Prostate gland (tissue), 2 donors: ENCODE results near the gene RPUSD3. TPM values are rescaled to one million over a fixed set of nuclear protein-coding genes. Genes with fewer than 3 reads are reported as not detected.

Experiments used
- DNase-seq: peaks from one replicate; pipeline ENCODE4 v3.0.0-alpha.2; 2019; ENCODE audit warnings: low spot score
- H3K27ac ChIP-seq, 2 donors: fragments of 200-600 bp; sonication (generic); 2 replicates each; pipeline ENCODE4 v1.5.1; 2017 to 2019
- H3K27me3 ChIP-seq: fragments of 200-600 bp; sonication (generic); replicated peaks from 2 replicates; pipeline ENCODE4 v1.5.1; 2019; ENCODE audit not compliant: insufficient read depth
- H3K36me3 ChIP-seq, 2 donors: fragments of 200-600 bp; sonication (generic); 1 replicate in 1 of 2; 2 replicates in 1 of 2; pipeline versions ENCODE4 v1.5.1 to v1.8.1; 2017 to 2019
- H3K4me1 ChIP-seq: fragments of 200-600 bp; sonication (generic); replicated peaks from 2 replicates; pipeline ENCODE4 v1.5.1; 2019
- H3K4me3 ChIP-seq, 2 donors: fragments of 200-600 bp; sonication (generic); 2 replicates each; pipeline ENCODE4 v1.5.1; 2017 to 2019
- H3K9me3 ChIP-seq: fragments of 200-600 bp; sonication (generic); 2 replicates; pipeline ENCODE4 v1.5.1; 2017
- CTCF ChIP-seq, 4 experiments: fragments of 200-600 bp in 2 of 4; fragments of 450-650 bp in 2 of 4; sonication (generic) in 2 of 4; IDR thresholded peaks; 1 replicate in 3 of 4; 2 replicates in 1 of 4; pipeline ENCODE4 v1.5.1; 2016 to 2019; ENCODE audit warnings: antibody characterized with exemption in 4 of 4, mild to moderate bottlenecking in 2 of 4, moderate library complexity in 2 of 4
- POLR2A ChIP-seq: fragments of 450-650 bp; IDR thresholded peaks from one replicate; pipeline ENCODE4 v1.6.1; 2016; ENCODE audit warnings: antibody characterized with exemption, mild to moderate bottlenecking
- POLR2AphosphoS5 ChIP-seq: sonication (generic); formaldehyde crosslinking; IDR thresholded peaks from one replicate; pipeline ENCODE4 v1.6.1; 2017; ENCODE audit warnings: antibody characterized with exemption
- WGBS: methylation state at CpG from one replicate; pipeline ENCODE4 v1.1.5; 2018; 5-methylcytosine and 5-hydroxymethylcytosine counted together
- intact Hi-C: fragments of 100-400 bp; cut with DNase I; formaldehyde crosslinking; loops from one replicate; pipeline ENCODE4 v1.14.2; 2022
- total RNA-seq, 2 donors: library from RNA; depleted of rRNA; stranded (reverse); fragments of >200 nt; gene quantifications; one replicate each; pipeline ENCODE4 v1.1.0, GENCODE V29; 2016

Gene RPUSD3
- total RNA-seq, 2 donors from 2014 or later, result 40.9 to 44.6 TPM

DNA sequence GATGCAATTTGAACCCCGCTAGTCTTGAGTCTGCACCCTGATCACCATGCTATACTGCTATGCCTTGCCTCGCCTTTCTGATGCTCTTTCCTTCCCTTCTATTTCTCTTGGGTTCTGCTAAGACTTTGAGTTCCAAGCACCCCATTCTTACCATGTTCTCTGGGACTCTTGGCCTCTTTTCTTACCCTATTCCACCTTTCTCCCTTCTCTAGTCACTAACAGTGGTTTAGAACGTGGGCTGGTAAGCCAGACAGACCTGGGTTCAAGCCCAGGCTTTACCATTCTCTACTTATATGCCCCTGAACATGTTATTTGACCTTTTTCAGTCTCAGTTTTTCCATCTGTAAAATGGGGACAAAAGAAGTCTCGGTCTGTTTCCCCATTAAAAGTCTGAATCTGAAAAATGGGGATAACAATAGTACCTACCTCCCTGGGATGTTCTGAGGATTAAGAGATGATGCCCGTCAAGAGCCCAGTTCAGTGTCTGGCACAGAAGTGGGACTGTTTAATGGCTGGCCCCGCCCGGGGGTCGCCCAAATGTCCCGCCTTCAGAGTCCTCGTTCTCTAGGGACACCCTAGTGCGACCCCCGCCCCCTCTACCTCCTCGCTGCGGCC lies 51.9 kb downstream of the RPUSD3 start:
- 14% methylated on average over 14 of the region's 14 CpGs for WGBS
- H3K4me3 ChIP-seq, result peak overlapping the region; percentile 92 to 97
- TF ChIP-seq POLR2AphosphoS5, result no peak
- TF ChIP-seq CTCF (IDR thresholded peaks at IDR 0.05), result no peak
- no peak for TF ChIP-seq POLR2A
- no peaks in the 10 kb centered on the region for H3K9me3 ChIP-seq
- H3K4me1 ChIP-seq, result no peaks in the 10 kb centered on the region
- intact Hi-C loops, result loop anchor here (1.0 kb wide), 1 partner anchor 43 kb away; the partner anchor contains the start of gene OGG1
- no peak for DNase-seq
- H3K27ac ChIP-seq, result peak overlapping the region; percentile 95 to 96
- peaks cover 8% of the 10 kb centered on the region in 2 donors for H3K36me3 ChIP-seq
- no peaks in the 10 kb centered on the region for H3K27me3 ChIP-seq

GRCh38 chr3:9791127-9791526 lies 52.7 kb downstream of the RPUSD3 start:
- WGBS, result 80% methylated on average over 11 of the region's 11 CpGs
- Histone ChIP-seq H3K4me3 (peak overlapping the region in 1 of 2 donors; percentile 97), H3K9me3 (no peaks in the 10 kb centered on the region), H3K27me3 (no peaks in the 10 kb centered on the region), H3K4me1 (no peaks in the 10 kb centered on the region), H3K36me3 (peaks cover 8 to 13% of the 10 kb centered on the region in 2 donors), H3K27ac (peak overlapping the region; percentile 95 to 96)
- no peak for DNase-seq
- TF ChIP-seq POLR2AphosphoS5, result no peak
- TF ChIP-seq CTCF (IDR thresholded peaks at IDR 0.05), result no peak
- no peak for TF ChIP-seq POLR2A
- intact Hi-C loops, result no loop called here

Other genes starting within 250 kb of the RPUSD3 start
- 10 to 100 TPM; 30.3 to 59.8 TPM for gene MTMR14, start 194.5 kb downstream of the RPUSD3 start, total RNA-seq
- not detected for gene CPNE9, start 140.2 kb downstream of the RPUSD3 start, total RNA-seq
- gene BRPF1, start 112.3 kb downstream of the RPUSD3 start, total RNA-seq, result 10 to 100 TPM; 14.2 to 43.5 TPM
- gene OGG1, start 94.1 kb downstream of the RPUSD3 start, total RNA-seq, result 10 to 100 TPM; 22.6 to 38.2 TPM
- 100 to 1,000 TPM in 1 of 2 donors, 10 to 100 TPM in 1; 74.4 to 167 TPM for gene CAMK1, start 74.1 kb downstream of the RPUSD3 start, total RNA-seq
- gene TADA3, start 51.5 kb downstream of the RPUSD3 start, total RNA-seq, result 100 to 1,000 TPM; 130 to 131 TPM
- 100 to 1,000 TPM; 121 to 152 TPM for gene ARPC4, start 50.9 kb downstream of the RPUSD3 start, total RNA-seq
- gene TTLL3, start 33.7 kb downstream of the RPUSD3 start, total RNA-seq, result 10 to 100 TPM; 40.7 to 69.0 TPM
- gene CIDEC, start 36.2 kb upstream of the RPUSD3 start, total RNA-seq, result 1 to 10 TPM in 1 of 2 donors, not detected in 1; 3.5 TPM
- gene JAGN1, start 46.6 kb upstream of the RPUSD3 start, total RNA-seq, result 10 to 100 TPM; 37.0 to 61.5 TPM
- 10 to 100 TPM; 10.1 to 28.2 TPM for gene IL17RE, start 58.8 kb upstream of the RPUSD3 start, total RNA-seq
- 100 to 1,000 TPM in 1 of 2 donors, 10 to 100 TPM in 1; 80.7 to 152 TPM for gene IL17RC, start 73.1 kb upstream of the RPUSD3 start, total RNA-seq
- gene CRELD1, start 89.8 kb upstream of the RPUSD3 start, total RNA-seq, result 10 to 100 TPM; 46.9 to 64.9 TPM
- gene PRRT3, start 108.4 kb upstream of the RPUSD3 start, total RNA-seq, result 10 to 100 TPM in 1 of 2 donors, 1 to 10 TPM in 1; 8.9 to 10.1 TPM
- gene EMC3, start 142.8 kb upstream of the RPUSD3 start, total RNA-seq, result 100 to 1,000 TPM in 1 of 2 donors, 10 to 100 TPM in 1; 69.9 to 102 TPM
- 10 to 100 TPM in 1 of 2 donors, 1 to 10 TPM in 1; 7.6 to 13.2 TPM for gene FANCD2, start 182.4 kb upstream of the RPUSD3 start, total RNA-seq